SK-N-SH (cell line): ENCODE measurements around the gene REN. TPM values are rescaled to one million over a fixed set of nuclear protein-coding genes. Genes with fewer than 3 reads are reported as not detected.
A peak's percentile ranks its signal among the peaks of the same experiment; 100 is the strongest.

Experiments
- CTCF ChIA-PET: fragments of 300-600, 350-600 bp; formaldehyde crosslinking; extraction: SDS; loops from one replicate; lab custom pipeline; 2021; lab: Yijun Ruan, JAX
- POLR2A ChIA-PET: fragments of 350-600 bp; sonication (Branson Sonifier 250); formaldehyde crosslinking; extraction: SDS; loops from one replicate; lab custom pipeline; 2020; ENCODE audit warnings: antibody characterized with exemption, inconsistent platforms; lab: Yijun Ruan, JAX
- DNase-seq: peaks from one replicate; pipeline ENCODE4 v3.0.0; 2012
- H2AFZ ChIP-seq: fragments of 200-600 bp; sonication (generic); 2 replicates; pipeline ENCODE4 v1.8.1; 2016; ENCODE audit warnings: antibody characterized with exemption, mild to moderate bottlenecking, low read depth
- H3F3A ChIP-seq: fragments of 200-600 bp; sonication (generic); replicated peaks from 2 replicates; pipeline ENCODE3; 2016; ENCODE audit warnings: antibody characterized with exemption, mild to moderate bottlenecking; ENCODE audit not compliant: insufficient read depth
- H3K27ac ChIP-seq, 2 experiments: fragments of 200-500 bp in 1 of 2; fragments of 200-600 bp in 1 of 2; sonication (Bioruptor generic) in 1 of 2; sonication (generic), shearing (Covaris generic) in 1 of 2; 2 replicates each; pipeline versions ENCODE4 v1.5.1 to v1.6.1; 2014 to 2016; ENCODE audit warnings: low read depth in 2 of 2, inconsistent platforms in 1 of 2, low read length in 1 of 2, mild to moderate bottlenecking in 1 of 2, mixed read lengths in 1 of 2
- H3K27me3 ChIP-seq: fragments of 200-600 bp; sonication (generic), shearing (Covaris generic); 2 replicates; pipeline ENCODE4 v1.6.1; 2016; ENCODE audit warnings: mixed run types; ENCODE audit not compliant: insufficient read depth
- H3K36me3 ChIP-seq, 2 experiments: fragments of 200-500 bp in 1 of 2; fragments of 200-600 bp in 1 of 2; sonication (Bioruptor generic) in 1 of 2; sonication (generic) in 1 of 2; replicated peaks in 1 of 2; 2 replicates each; pipeline versions ENCODE3 to v1.5.1; 2014 to 2016; ENCODE audit warnings: low read length in 1 of 2, mild to moderate bottlenecking in 1 of 2; ENCODE audit not compliant: insufficient read depth in 2 of 2, control insufficient read depth in 1 of 2
- H3K4me1 ChIP-seq, 2 experiments: fragments of 200-500 bp in 1 of 2; fragments of 200-600 bp in 1 of 2; sonication (Bioruptor generic) in 1 of 2; sonication (generic), shearing (Covaris generic) in 1 of 2; 2 replicates each; pipeline versions ENCODE4 v1.5.1 to v1.6.1; 2014 to 2016; ENCODE audit warnings: low read depth in 1 of 2, low read length in 1 of 2, mixed run types in 1 of 2; ENCODE audit not compliant: insufficient read depth in 2 of 2, control insufficient read depth in 1 of 2
- H3K4me2 ChIP-seq: fragments of 200-600 bp; sonication (generic), shearing (Covaris generic); 2 replicates; pipeline ENCODE4 v1.6.1; 2017; ENCODE audit warnings: mixed run types
- H3K4me3 ChIP-seq, 2 experiments: fragments of 200-500 bp in 1 of 2; fragments of 200-600 bp in 1 of 2; sonication (Bioruptor generic) in 1 of 2; sonication (generic), shearing (Covaris generic) in 1 of 2; 2 replicates each; pipeline versions ENCODE4 v1.5.1 to v1.8.1; 2014 to 2016; ENCODE audit warnings: low read depth in 2 of 2, inconsistent platforms in 1 of 2, low read length in 1 of 2, mild to moderate bottlenecking in 1 of 2, mixed read lengths in 1 of 2, moderate library complexity in 1 of 2
- H3K79me2 ChIP-seq: fragments of 200-600 bp; sonication (generic); 2 replicates; pipeline ENCODE4 v1.8.1; 2017; ENCODE audit warnings: mild to moderate bottlenecking; ENCODE audit not compliant: insufficient read depth
- H3K9ac ChIP-seq: fragments of 200-600 bp; sonication (generic); 2 replicates; pipeline ENCODE4 v1.6.1; 2017; ENCODE audit warnings: mixed run types
- H3K9me2 ChIP-seq: fragments of 200-600 bp; sonication (generic); 2 replicates; pipeline ENCODE4 v1.6.1; 2017; ENCODE audit warnings: mixed run types
- H3K9me3 ChIP-seq: fragments of 200-600 bp; sonication (generic); 2 replicates; pipeline ENCODE4 v1.6.1; 2017; ENCODE audit warnings: mixed run types, mild to moderate bottlenecking, moderate library complexity
- H4K20me1 ChIP-seq: fragments of 200-600 bp; sonication (generic); 2 replicates; pipeline ENCODE4 v1.6.1; 2017; ENCODE audit warnings: mild to moderate bottlenecking, mixed run types; ENCODE audit not compliant: insufficient read depth
- EP300 ChIP-seq, 2 experiments: IDR thresholded peaks; 2 replicates each; pipeline versions ENCODE4 v1.4.0 to v1.6.1; 2012; ENCODE audit warnings: borderline replicate concordance in 1 of 2, low read depth in 1 of 2, low read length in 1 of 2
- FOXJ3 ChIP-seq: sonication (generic); formaldehyde crosslinking; IDR thresholded peaks from 2 replicates; pipeline ENCODE4 v1.5.1; 2020; ENCODE audit warnings: mild to moderate bottlenecking, missing genetic modification reagents
- GATA2 ChIP-seq: sonication (generic); formaldehyde crosslinking; IDR thresholded peaks from 2 replicates; pipeline ENCODE4 v1.5.0; 2020; ENCODE audit warnings: mild to moderate bottlenecking, missing genetic modification reagents
- NFIC ChIP-seq: IDR thresholded peaks from 2 replicates; pipeline ENCODE4 v1.4.0; 2012; ENCODE audit warnings: borderline replicate concordance
- PBX3 ChIP-seq: IDR thresholded peaks from 2 replicates; pipeline ENCODE4; 2012
- POLR2AphosphoS5 ChIP-seq: IDR thresholded peaks from 2 replicates; pipeline ENCODE4 v1.6.1; 2012; ENCODE audit warnings: low read depth, low read length
- RAD21 ChIP-seq: IDR thresholded peaks from 2 replicates; pipeline ENCODE4 v1.6.1; 2012; ENCODE audit warnings: mild to moderate bottlenecking, low read length
- RXRA ChIP-seq: IDR thresholded peaks from 2 replicates; pipeline ENCODE4 v1.4.0; 2012; ENCODE audit warnings: low read depth, mild to moderate bottlenecking, borderline replicate concordance
- SIN3A ChIP-seq: IDR thresholded peaks from 2 replicates; pipeline ENCODE4 v1.6.1; 2012; ENCODE audit warnings: low read depth, mild to moderate bottlenecking, low read length, moderate library complexity, borderline replicate concordance
- TAF1 ChIP-seq: IDR thresholded peaks from 2 replicates; pipeline ENCODE4 v1.6.1; 2012; ENCODE audit warnings: low read depth, mild to moderate bottlenecking, low read length, moderate library complexity, borderline replicate concordance
- TCF12 ChIP-seq: IDR thresholded peaks from 2 replicates; pipeline ENCODE4 v1.4.0; 2012
- USF1 ChIP-seq: IDR thresholded peaks from 2 replicates; pipeline ENCODE4 v1.4.0; 2012; ENCODE audit warnings: low read depth, borderline replicate concordance
- USF2 ChIP-seq: fragments of 150-350 bp; IDR thresholded peaks from 2 replicates; pipeline ENCODE4 v1.6.1; 2017; ENCODE audit warnings: antibody characterized with exemption, low read length, low read depth, borderline replicate concordance
- WGBS: methylation state at CpG from one replicate; pipeline ENCODE4 v1.1.6; 2017; ENCODE audit warnings: low lambda C conversion rate; 5-methylcytosine and 5-hydroxymethylcytosine counted together
- polyA plus RNA-seq, 3 experiments: library from polyadenylated mRNA; depleted of rRNA; stranded (reverse); fragments of >200 nt; gene quantifications; 2 replicates each; pipeline ENCODE4 v1.2.3, GENCODE V29; 2012

The REN gene
- polyA plus RNA-seq, 1 of the 3 experiments (the other 2 are of a cell fraction), result not detected

- DNase-seq, result peak; percentile 45
- no peak overlapping the region for H3K4me2 ChIP-seq
- WGBS, result 72% methylated on average over 8 of the region's 8 CpGs
- no peaks in the 10 kb centered on the region for H3K9me2 ChIP-seq
- H3K4me3 ChIP-seq, result no peak overlapping the region
- H3F3A ChIP-seq, result peaks cover 17% of the 10 kb centered on the region
- H3K9ac ChIP-seq, result no peak overlapping the region
- H3K4me1 ChIP-seq, result peaks cover 26 to 52% of the 10 kb centered on the region in 2 experiments
- H2AFZ ChIP-seq, result no peak overlapping the region
- TF ChIP-seq RXRA (no peak), GATA2 (CRISPR knock-in tag) (no peak), RAD21 (no peak), USF1 (no peak), PBX3 (no peak)
- peak overlapping the region in 1 of 2 experiments; percentile 17; a peak in 1 of 4 replicates for H3K27ac ChIP-seq
- H3K9me3 ChIP-seq, result no peaks in the 10 kb centered on the region
- no peaks in the 10 kb centered on the region for H3K36me3 ChIP-seq
- ChIA-PET CTCF (interaction anchor here (1.6 to 14.7 kb wide), 7 partner anchors 13 to 280 kb away, joined by 3 to 421 read pairs (median 20); partner anchors contain the start of genes ETNK2 and SNRPE), POLR2A (no interaction called here)
- H4K20me1 ChIP-seq, result no peaks in the 10 kb centered on the region
- no peaks in the 10 kb centered on the region for H3K27me3 ChIP-seq
- H3K79me2 ChIP-seq, result no peaks in the 10 kb centered on the region
These were observed 39.8 kb downstream of the REN start for GRCh38 chr1:204126386-204126785.

GRCh38 chr1:204125759-204126351 is 40.3 kb downstream of the REN start:
- H3K4me1 ChIP-seq, result peaks cover 21 to 46% of the 10 kb centered on the region in 2 experiments
- no peaks in the 10 kb centered on the region for H3K79me2 ChIP-seq
- H3K27ac ChIP-seq, result 0 out of 4 replicates have a peak overlapping the region, but pooled peaks of 1 of the 2 experiments have one; percentile 17
- CTCF ChIA-PET, result interaction anchor here (1.3 to 14.7 kb wide), 4 partner anchors 9 to 261 kb away, joined by 3 to 421 read pairs (median 28); partner anchors contain the start of genes ETNK2 and SNRPE
- 90% methylated on average over 14 of the region's 18 CpGs for WGBS
- POLR2A ChIA-PET, result no interaction called here
- H3K4me2 ChIP-seq, result no peak overlapping the region
- no peaks in the 10 kb centered on the region for H3K9me3 ChIP-seq
- H2AFZ ChIP-seq, result no peak overlapping the region
- no peaks in the 10 kb centered on the region for H3K27me3 ChIP-seq
- TF ChIP-seq TCF12, result no peak
- H3F3A ChIP-seq, result peaks cover 13% of the 10 kb centered on the region
- no peaks in the 10 kb centered on the region for H3K36me3 ChIP-seq
- no peak overlapping the region for H3K4me3 ChIP-seq
- no peaks in the 10 kb centered on the region for H3K9me2 ChIP-seq
- no peak for DNase-seq
- H4K20me1 ChIP-seq, result no peaks in the 10 kb centered on the region
- H3K9ac ChIP-seq, result no peak overlapping the region

- no peak overlapping the region for H3K9ac ChIP-seq
- no peak overlapping the region for H3K27ac ChIP-seq
- no peaks in the 10 kb centered on the region for H3K9me3 ChIP-seq
- no peak overlapping the region for H3K4me3 ChIP-seq
- no peaks in the 10 kb centered on the region for H4K20me1 ChIP-seq
- H3K4me2 ChIP-seq, result no peak overlapping the region
- H3F3A ChIP-seq, result peaks cover 10% of the 10 kb centered on the region
- H3K9me2 ChIP-seq, result no peaks in the 10 kb centered on the region
- H3K79me2 ChIP-seq, result no peaks in the 10 kb centered on the region
- H2AFZ ChIP-seq, result no peak overlapping the region
- H3K27me3 ChIP-seq, result no peaks in the 10 kb centered on the region
- no peaks in the 10 kb centered on the region for H3K36me3 ChIP-seq
- CTCF ChIA-PET, result interaction anchor here (14.7 kb wide), 1 partner anchor 260 kb away, joined by 421 read pairs; the partner anchor contains the start of gene SNRPE
- DNase-seq, result no peak
- TF ChIP-seq FOXJ3 (CRISPR knock-in tag), result no peak
- no peak for TF ChIP-seq NFIC
- TF ChIP-seq POLR2AphosphoS5, result no peak
- no peak for TF ChIP-seq EP300 (IDR thresholded peaks at IDR 0.05; ENCODE audit: borderline replicate concordance in 1 of 2, low read depth in 1 of 2, low read length in 1 of 2)
- TF ChIP-seq USF2, result no peak
- no peak for TF ChIP-seq TAF1
- TF ChIP-seq SIN3A, result no peak
- peaks cover 11 to 34% of the 10 kb centered on the region in 2 experiments for H3K4me1 ChIP-seq
- 95% methylated on average over 21 of the region's 22 CpGs for WGBS
- POLR2A ChIA-PET, result no interaction called here
These were observed 41.5 kb downstream of the REN start for GRCh38 chr1:204124639-204125038.
